Measurements from ENCODE around the gene RPL11. TPM values are rescaled to one million over a fixed set of nuclear protein-coding genes. Genes with fewer than 3 reads are reported as not detected.
"Not testable (repeated sequence)": the region's sequence is repeated elsewhere in the genome, so short reads cannot be mapped to it uniquely, and the experiment has no call there.

Gene RPL11
- total RNA-seq, 1 donor from 2014 or later: 732 TPM

GRCh38 chr1:23685197-23685596 lies 6.4 kb upstream of the RPL11 start:
- DNase-seq (ENCODE audit: low spot score): not testable (repeated sequence)

GRCh38 chr1:23687680-23688079 lies 3.9 kb upstream of the RPL11 start:
- not testable (repeated sequence) for DNase-seq (ENCODE audit: low spot score)

GRCh38 chr1:23688281-23688680 lies 3.3 kb upstream of the RPL11 start:
- DNase-seq (ENCODE audit: low spot score): not testable (repeated sequence)

- DNase-seq (ENCODE audit: low spot score): no peak
Observed at GRCh38 chr1:23692308-23692871, 784 bp downstream of the RPL11 start.

GRCh38 chr1:23693599-23693998 lies 2.0 kb downstream of the RPL11 start:
- no peak for DNase-seq (ENCODE audit: low spot score)

- no peak for DNase-seq (ENCODE audit: low spot score)
Observed at GRCh38 chr1:23694371-23694770, 2.8 kb downstream of the RPL11 start.

- DNase-seq (ENCODE audit: low spot score): no peak
Observed at GRCh38 chr1:23695667-23696066, 4.1 kb downstream of the RPL11 start.

GRCh38 chr1:23696335-23696989 lies 4.9 kb downstream of the RPL11 start:
- no peak for DNase-seq (ENCODE audit: low spot score)

- no peak for DNase-seq (ENCODE audit: low spot score)
Observed at GRCh38 chr1:23698466-23698865, 6.9 kb downstream of the RPL11 start.

GRCh38 chr1:23699280-23700179 lies 7.9 kb downstream of the RPL11 start:
- no peak for DNase-seq (ENCODE audit: low spot score)

- DNase-seq (ENCODE audit: low spot score): no peak
Observed at GRCh38 chr1:23701310-23701709, 9.7 kb downstream of the RPL11 start.

GRCh38 chr1:23701996-23702395 lies 10.4 kb downstream of the RPL11 start:
- DNase-seq (ENCODE audit: low spot score): no peak

- DNase-seq (ENCODE audit: low spot score): no peak
Observed at GRCh38 chr1:23704834-23705495, 13.4 kb downstream of the RPL11 start.

GRCh38 chr1:23709229-23709628 lies 17.6 kb downstream of the RPL11 start:
- DNase-seq (ENCODE audit: low spot score): no peak

GRCh38 chr1:23718482-23718881 lies 26.9 kb downstream of the RPL11 start:
- DNase-seq (ENCODE audit: low spot score): no peak

GRCh38 chr1:23719162-23719820 lies 27.7 kb downstream of the RPL11 start:
- DNase-seq (ENCODE audit: low spot score): no peak

GRCh38 chr1:23720256-23720995 lies 28.8 kb downstream of the RPL11 start:
- no peak for DNase-seq (ENCODE audit: low spot score)

- DNase-seq (ENCODE audit: low spot score): no peak
Observed at GRCh38 chr1:23722652-23723051, 31.0 kb downstream of the RPL11 start.

GRCh38 chr1:23726686-23727085 lies 35.1 kb downstream of the RPL11 start:
- no peak for DNase-seq (ENCODE audit: low spot score)

- peak; percentile 76 for DNase-seq (ENCODE audit: low spot score)
Observed at GRCh38 chr1:23727362-23727811, 35.8 kb downstream of the RPL11 start.
